ENCODE measurements around the gene LHFPL6. TPM values are rescaled to one million over a fixed set of nuclear protein-coding genes. Genes with fewer than 3 reads are reported as not detected.

The LHFPL6 gene
- total RNA-seq (10 to 100 TPM; 41.5 to 65.8 (median 58.2) TPM), polyA plus RNA-seq (10 to 100 TPM; 44.3 to 50.8 TPM)
- long read RNA-seq, donor 1, partial matches to known transcripts = 8 of 17 reads
- long read RNA-seq, donor 1, other reads (novel, unspliced or antisense) = 9 of 17 reads
- long read RNA-seq, donor 2, partial matches to known transcripts = 5 of 11 reads
- long read RNA-seq, donor 2, other reads (novel, unspliced or antisense) = 6 of 11 reads
- long read RNA-seq, donor 3, partial matches to known transcripts = 8 of 18 reads
- long read RNA-seq, donor 3, other reads (novel, unspliced or antisense) = 9 of 18 reads

- H3K27me3 ChIP-seq = peaks cover 0 to 33% (median 0%) of the 10 kb centered on the region in 7 donors
- H3K27ac ChIP-seq = peak within 1 kb of the TSS; percentile 87 to 98 (median 96)
- DNase-seq (peak; percentile 88 to 90), ATAC-seq (peak; percentile 93 to 98 (median 94))
- peak within 1 kb of the TSS; percentile 69 to 96 (median 90) for H3K4me3 ChIP-seq
- intact Hi-C loops (cut with DNase I) = loop anchor here in 7 of 10 donors (2.0 to 5.0 kb wide), 7 partner anchors 150 to 455 kb away; no protein-coding TSS in a partner anchor
- peak in 7 of 9 donors; percentile 39 to 69 (median 45) for TF ChIP-seq CTCF (IDR thresholded peaks at IDR 0.05)
- H3K36me3 ChIP-seq = no peaks in the 10 kb centered on the region
- H3K9me3 ChIP-seq = no peaks in the 10 kb centered on the region
- 0% methylated on average over 69 to 73 of the region's 73 CpGs for WGBS, 2 donors
- peaks cover 0 to 50% (median 21%) of the 10 kb centered on the region in 9 donors for H3K4me1 ChIP-seq
Observed at GRCh38 chr13:39602614-39603366, at the start of gene LHFPL6. Gene LHFPL6, minus strand, starts transcription at chr13:39603193.

- ATAC-seq = no peak
- H3K4me1 ChIP-seq = no peaks in the 10 kb centered on the region
- 82 to 83% methylated on average over 4 of the region's 4 CpGs for WGBS, 2 donors
- no peak for TF ChIP-seq CTCF (IDR thresholded peaks at IDR 0.05)
- no peaks in the 10 kb centered on the region for H3K36me3 ChIP-seq
- no peak for DNase-seq
- H3K27me3 ChIP-seq = no peaks in the 10 kb centered on the region
- no peaks in the 10 kb centered on the region for H3K9me3 ChIP-seq
- H3K27ac ChIP-seq = no peak overlapping the region
- intact Hi-C loops (cut with DNase I) = no loop called here
- no peak overlapping the region for H3K4me3 ChIP-seq
Observed at GRCh38 chr13:39646122-39646521, 43.1 kb upstream of the LHFPL6 start.

GRCh38 chr13:39641645-39642044 is 38.7 kb upstream of the LHFPL6 start:
- intact Hi-C loops (cut with DNase I) = no loop called here
- Histone ChIP-seq H3K27ac (no peak overlapping the region), H3K36me3 (no peaks in the 10 kb centered on the region), H3K4me3 (no peak overlapping the region), H3K27me3 (no peaks in the 10 kb centered on the region), H3K4me1 (no peaks in the 10 kb centered on the region), H3K9me3 (peaks cover 0 to 8% (median 0%) of the 10 kb centered on the region in 11 donors)
- WGBS, 2 donors = 91 to 97% methylated on average over 1 of the region's 1 CpG
- DNase-seq (no peak), ATAC-seq (no peak)
- TF ChIP-seq CTCF (IDR thresholded peaks at IDR 0.05) = no peak

- Histone ChIP-seq H3K27me3 (peaks cover 0 to 2% (median 0%) of the 10 kb centered on the region in 7 donors), H3K4me3 (no peak overlapping the region), H3K27ac (no peak overlapping the region), H3K9me3 (peaks cover 0 to 8% (median 0%) of the 10 kb centered on the region in 11 donors), H3K36me3 (no peaks in the 10 kb centered on the region), H3K4me1 (no peaks in the 10 kb centered on the region)
- ATAC-seq (no peak), DNase-seq (no peak)
- WGBS, 2 donors = 87 to 91% methylated on average over 3 of the region's 3 CpGs
- intact Hi-C loops (cut with DNase I) = no loop called here
- no peak for TF ChIP-seq CTCF (IDR thresholded peaks at IDR 0.05)
Observed at GRCh38 chr13:39637890-39638289, 34.9 kb upstream of the LHFPL6 start.

Data from heart right ventricle (tissue), 16 donors.